ENCODE measurements around the gene CFLAR. TPM values are rescaled to one million over a fixed set of nuclear protein-coding genes. Genes with fewer than 3 reads are reported as not detected.

CFLAR gene
- total RNA-seq, 1 donor from 2014 or later = 16.7 TPM

- no peak for TF ChIP-seq CTCF (conservative IDR thresholded peaks at IDR 0.05)
- H3K4me1 Mint-ChIP-seq = peaks cover 15% of the 10 kb centered on the region
- H3K27me3 Mint-ChIP-seq (ENCODE audit: low read depth) = no peaks in the 10 kb centered on the region
- H3K9me3 Mint-ChIP-seq = no peaks in the 10 kb centered on the region
- H3K4me3 Mint-ChIP-seq = no peak overlapping the region
- no peak overlapping the region for H3K27ac Mint-ChIP-seq (ENCODE audit: unreplicated experiment)
- DNase-seq (ENCODE audit: low read depth, low spot score) = no peak
- H3K36me3 Mint-ChIP-seq (ENCODE audit: low read depth) = peaks cover 4% of the 10 kb centered on the region
Measured at GRCh38 chr2:201152517-201152916, 36.6 kb downstream of the CFLAR start.

GRCh38 chr2:201152999-201153815 lies 37.2 kb downstream of the CFLAR start:
- no peak overlapping the region for H3K27ac Mint-ChIP-seq (ENCODE audit: unreplicated experiment)
- no peaks in the 10 kb centered on the region for H3K27me3 Mint-ChIP-seq (ENCODE audit: low read depth)
- DNase-seq (ENCODE audit: low read depth, low spot score) = no peak
- peaks cover 4% of the 10 kb centered on the region for H3K36me3 Mint-ChIP-seq (ENCODE audit: low read depth)
- H3K4me3 Mint-ChIP-seq = no peak overlapping the region
- TF ChIP-seq CTCF (conservative IDR thresholded peaks at IDR 0.05) = no peak
- H3K4me1 Mint-ChIP-seq = peaks cover 20% of the 10 kb centered on the region
- H3K9me3 Mint-ChIP-seq = no peaks in the 10 kb centered on the region

- Mint-ChIP-seq H3K36me3 (ENCODE audit: low read depth) (peaks cover 4% of the 10 kb centered on the region), H3K4me1 (peaks cover 14% of the 10 kb centered on the region), H3K27me3 (ENCODE audit: low read depth) (no peaks in the 10 kb centered on the region), H3K9me3 (no peaks in the 10 kb centered on the region), H3K27ac (ENCODE audit: unreplicated experiment) (no peak overlapping the region), H3K4me3 (no peak overlapping the region)
- no peak for TF ChIP-seq CTCF (conservative IDR thresholded peaks at IDR 0.05)
- DNase-seq (ENCODE audit: low read depth, low spot score) = no peak
Measured at GRCh38 chr2:201154615-201155399, 38.8 kb downstream of the CFLAR start.

- Mint-ChIP-seq H3K4me1 (peaks cover 9% of the 10 kb centered on the region), H3K27ac (ENCODE audit: unreplicated experiment) (no peak overlapping the region), H3K4me3 (no peak overlapping the region), H3K9me3 (no peaks in the 10 kb centered on the region), H3K27me3 (ENCODE audit: low read depth) (no peaks in the 10 kb centered on the region), H3K36me3 (ENCODE audit: low read depth) (no peaks in the 10 kb centered on the region)
- no peak for DNase-seq (ENCODE audit: low read depth, low spot score)
- TF ChIP-seq CTCF (conservative IDR thresholded peaks at IDR 0.05) = no peak
Measured at GRCh38 chr2:201156036-201156435, 40.1 kb downstream of the CFLAR start.

- no peak for DNase-seq (ENCODE audit: low read depth, low spot score)
- Mint-ChIP-seq H3K4me1 (peaks cover 9% of the 10 kb centered on the region), H3K27me3 (ENCODE audit: low read depth) (no peaks in the 10 kb centered on the region), H3K4me3 (no peak overlapping the region), H3K9me3 (no peaks in the 10 kb centered on the region), H3K27ac (ENCODE audit: unreplicated experiment) (no peak overlapping the region), H3K36me3 (ENCODE audit: low read depth) (no peaks in the 10 kb centered on the region)
- TF ChIP-seq CTCF (conservative IDR thresholded peaks at IDR 0.05) = no peak
Measured at GRCh38 chr2:201156640-201157039, 40.7 kb downstream of the CFLAR start.

Data from neural crest cell (in vitro differentiated cells).